K562 (cell line): Measurements from ENCODE around the gene RPH3AL. TPM values are rescaled to one million over a fixed set of nuclear protein-coding genes. Genes with fewer than 3 reads are reported as not detected.

Experiments used
- ATAC-seq: fragments of 200-7000 bp; cut with Tn5 transposase; 3 replicates; pipeline ENCODE4 v1.9.1; 2020; ENCODE audit warnings: moderate library complexity
- BruUV-seq: library from RNA; stranded (reverse); fragments of 400-500 nt; replicated peaks from 2 replicates; lab custom pipeline; 2021; lab: Mats Ljungman, UMichigan
- CTCF ChIA-PET: fragments of 300-600 bp; formaldehyde crosslinking; extraction: SDS; loops from one replicate; lab custom pipeline; 2021; ENCODE audit warnings: low intra/inter-chr PET ratio; lab: Yijun Ruan, JAX
- POLR2A ChIA-PET: fragments of 300-600, 350-650 bp; sonication (Branson Sonifier 250); formaldehyde crosslinking; extraction: SDS; loops from one replicate; lab custom pipeline; 2021; ENCODE audit warnings: antibody characterized with exemption, inconsistent platforms; lab: Yijun Ruan, JAX
- DNase-seq, 4 experiments: peaks; one replicate each; pipeline versions ENCODE4 v3.0.0 to v3.0.0-alpha.2; 2011 to 2018; ENCODE audit warnings: low spot score in 3 of 4, mixed read lengths in 3 of 4; ENCODE audit errors: extremely low read depth in 1 of 4
- FAIRE-seq: peaks from 2 replicates; lab custom pipeline; 2011; peaks lifted over from hg19 to GRCh38; lab: Jason Lieb, UNC
- H2AFZ ChIP-seq: 2 replicates; pipeline ENCODE4 v1.6.0; 2011; ENCODE audit warnings: low read depth, low read length, control low read depth, inconsistent platforms
- H3K27ac ChIP-seq: fragments of 200-600 bp; 3 replicates; pipeline ENCODE4 v1.8.0; 2011; ENCODE audit warnings: low read depth, mild to moderate bottlenecking, control low read depth, inconsistent platforms, low read length, moderate library complexity, mixed read lengths; ENCODE audit errors: extremely low read depth
- H3K27me3 ChIP-seq, 2 experiments: fragments of 300-600 bp in 1 of 2; 2 replicates in 1 of 2; 3 replicates in 1 of 2; pipeline versions ENCODE4 v1.6.0 to v1.8.0; 2011; ENCODE audit warnings: inconsistent platforms in 2 of 2, low read length in 2 of 2, mild to moderate bottlenecking in 1 of 2, mixed read lengths in 1 of 2, moderate library complexity in 1 of 2; ENCODE audit not compliant: control insufficient read depth in 2 of 2, insufficient read depth in 2 of 2
- H3K36me3 ChIP-seq: fragments of 300-600 bp; 3 replicates; pipeline ENCODE4 v1.8.0; 2011; ENCODE audit warnings: mild to moderate bottlenecking, low read length, inconsistent platforms; ENCODE audit not compliant: control insufficient read depth, insufficient read depth
- H3K4me1 ChIP-seq, 2 experiments: fragments of 200-600 bp in 1 of 2; replicated peaks in 1 of 2; 2 replicates in 1 of 2; 3 replicates in 1 of 2; pipeline versions ENCODE4 v1.5.1 to v1.8.0; 2011; ENCODE audit warnings: inconsistent platforms in 2 of 2, low read length in 2 of 2, mild to moderate bottlenecking in 1 of 2, mixed read lengths in 1 of 2, moderate library complexity in 1 of 2; ENCODE audit not compliant: control insufficient read depth in 2 of 2, insufficient read depth in 2 of 2
- H3K4me2 ChIP-seq: 2 replicates; pipeline ENCODE4 v1.6.1; 2011; ENCODE audit warnings: low read length, control low read depth, inconsistent platforms, mixed read lengths; ENCODE audit not compliant: insufficient read depth
- H3K4me3 ChIP-seq: fragments of 200-600 bp; sonication (generic), shearing (Covaris generic); 2 replicates; pipeline ENCODE4 v1.5.1; 2016; ENCODE audit warnings: control low read depth, inconsistent platforms
- H3K79me2 ChIP-seq: fragments of 200-600 bp; 3 replicates; pipeline ENCODE4 v1.8.0; 2011; ENCODE audit warnings: low read length, inconsistent platforms; ENCODE audit not compliant: control insufficient read depth, insufficient read depth
- H3K9ac ChIP-seq, 2 experiments: 2 replicates each; pipeline versions ENCODE4 v1.6.0 to v1.6.1; 2011; ENCODE audit warnings: low read depth in 2 of 2, low read length in 2 of 2, control low read depth in 1 of 2, inconsistent platforms in 1 of 2, mild to moderate bottlenecking in 1 of 2, mixed read lengths in 1 of 2; ENCODE audit not compliant: insufficient read depth in 1 of 2
- H3K9me1 ChIP-seq: one replicate; pipeline ENCODE4 v1.6.0; 2011; ENCODE audit warnings: inconsistent platforms, mild to moderate bottlenecking, low read length, moderate library complexity; ENCODE audit not compliant: control insufficient read depth, insufficient read depth
- H3K9me3 ChIP-seq: replicated peaks from 2 replicates; pipeline ENCODE4 v1.5.1; 2011; ENCODE audit warnings: low read depth, low read length, inconsistent platforms; ENCODE audit not compliant: control insufficient read depth, insufficient read depth
- H4K20me1 ChIP-seq: replicated peaks from 2 replicates; pipeline ENCODE4 v1.6.1; 2011; ENCODE audit warnings: low read length, inconsistent platforms, mixed read lengths; ENCODE audit not compliant: control insufficient read depth, insufficient read depth
- WGBS: fragments of 100-300 bp; shearing (Covaris generic); methylation state at CpG from one replicate; pipeline ENCODE4 v1.1.6; 2016; ENCODE audit warnings: low coverage, mixed read lengths; ENCODE audit not compliant: insufficient coverage; ENCODE audit errors: missing lambda C conversion rate; 5-methylcytosine and 5-hydroxymethylcytosine counted together
- in situ Hi-C: fragments of 300-500 bp; cut with MboI; formaldehyde crosslinking; loops from 4 replicates; pipeline ENCODE4 v1.15.0; 2018; ENCODE audit warnings: inconsistent platforms, mixed read lengths
- intact Hi-C: fragments of 100-400 bp; cut with micrococcal nuclease; formaldehyde crosslinking; loops from 2 replicates; pipeline ENCODE4 v1.14.2; 2022
- polyA plus RNA-seq, 8 experiments: library from polyadenylated mRNA; depleted of rRNA in 4 of 8; stranded (reverse) in 5 of 8; unstranded in 3 of 8; fragments of >200 nt; fragmentation: Nextera tagmentation in 2 of 8; fragmentation: Illumina TruSeq in 1 of 8; extraction: Ambion mirVana in 2 of 8; extraction: Trizol in 1 of 8; gene quantifications; 2 replicates each; pipeline versions ENCODE4 v1.2.1 to v1.2.3, GENCODE V29; 2011 to 2014; ENCODE audit warnings: inconsistent platforms in 1 of 8, missing spikeins in 1 of 8
- total RNA-seq, 7 experiments: library from RNA; depleted of rRNA in 6 of 7; stranded (reverse); fragments of >200 nt in 6 of 7; fragmentation: Illumina TruSeq in 2 of 7; extraction: Trizol in 2 of 7; gene quantifications; 2 replicates each; pipeline versions ENCODE4 v1.2.1 to v1.2.3, GENCODE V29; 2011 to 2021; ENCODE audit warnings: low replicate concordance in 1 of 7
- TF ChIP-seq, protein P1 (sequence below): fragments of 250-450 bp; sonication (Bioruptor Pico); IDR thresholded peaks from 2 replicates; pipeline ENCODE4 v1.8.0; 2021; ENCODE audit warnings: borderline replicate concordance, mild to moderate bottlenecking, moderate library complexity; ENCODE audit not compliant: poor library complexity, severe bottlenecking
- TF ChIP-seq, protein P2 (sequence below): fragments of 450-650 bp; IDR thresholded peaks from 2 replicates; pipeline ENCODE4 v1.6.1; 2016; ENCODE audit warnings: antibody characterized with exemption
- TF ChIP-seq, protein P3 (sequence below): fragments of 250-450 bp; sonication (Bioruptor Pico); IDR thresholded peaks from 2 replicates; pipeline ENCODE4 v1.5.0; 2020; ENCODE audit warnings: mild to moderate bottlenecking

The RPH3AL gene
- total and polyA plus RNA-seq, 9 of the 15 experiments (the other 6 are each of a cell fraction or from before 2014, with no cell fraction given) = 0.18 to 1.7 (median 0.39) TPM

DNA sequence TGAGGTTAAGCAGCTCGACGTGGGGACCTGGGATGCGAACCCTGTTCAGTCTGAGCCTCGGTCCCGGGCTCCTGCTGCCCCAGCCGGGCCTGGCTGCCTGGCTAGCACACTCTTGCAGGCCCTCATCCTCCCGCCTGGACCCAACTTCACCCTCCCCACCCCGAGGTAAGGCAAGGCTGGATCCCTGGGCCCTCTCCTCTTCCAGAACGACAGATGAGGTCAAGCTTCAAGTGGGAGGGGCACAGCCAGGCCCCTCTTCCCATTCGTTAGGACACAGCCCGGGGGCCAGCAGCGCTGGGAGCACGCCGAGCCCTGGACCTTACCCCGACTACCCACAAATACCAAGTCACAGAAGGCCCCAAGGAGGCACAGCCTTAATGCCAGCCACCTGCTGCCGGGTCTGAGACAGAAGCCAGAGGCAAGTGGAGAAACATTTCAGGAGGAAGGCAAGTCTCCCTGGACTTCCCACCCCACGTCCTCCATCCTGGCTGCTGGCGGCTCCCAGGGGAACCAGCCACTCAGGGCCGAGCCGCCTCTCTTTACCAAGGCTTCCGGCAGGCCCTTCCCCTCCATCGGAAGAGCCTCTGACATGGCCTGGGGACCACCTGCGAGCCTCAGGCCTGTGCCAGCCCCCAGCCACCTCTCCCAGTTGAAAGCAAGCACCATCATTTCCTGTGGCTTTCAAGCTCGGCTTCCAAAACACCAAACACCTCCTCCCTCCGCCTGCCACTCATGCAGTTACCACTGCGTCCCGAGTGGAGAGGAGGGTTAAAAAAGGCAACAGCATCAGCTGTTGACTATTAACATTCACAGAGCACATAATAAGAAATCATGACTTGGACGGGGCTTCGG is 59.9 kb downstream of the RPH3AL start:
- in situ Hi-C loops = no loop called here
- FAIRE-seq (no peak), ATAC-seq (no peak), DNase-seq (no peak)
- H3K4me1 ChIP-seq = no peaks in the 10 kb centered on the region; a peak in 1 of 5 replicates
- H3K4me2 ChIP-seq = no peak overlapping the region
- peaks cover 19 to 53% of the 10 kb centered on the region in 2 experiments; a peak in 4 of 5 replicates for H3K27me3 ChIP-seq
- no peak overlapping the region for H3K4me3 ChIP-seq
- no peak overlapping the region for H2AFZ ChIP-seq
- TF ChIP-seq, protein P1, sequence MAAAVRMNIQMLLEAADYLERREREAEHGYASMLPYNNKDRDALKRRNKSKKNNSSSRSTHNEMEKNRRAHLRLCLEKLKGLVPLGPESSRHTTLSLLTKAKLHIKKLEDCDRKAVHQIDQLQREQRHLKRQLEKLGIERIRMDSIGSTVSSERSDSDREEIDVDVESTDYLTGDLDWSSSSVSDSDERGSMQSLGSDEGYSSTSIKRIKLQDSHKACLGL (CRISPR knock-in tag) = no peak
- peaks cover 4% of the 10 kb centered on the region; the same call in 1 of the 2 replicates for H4K20me1 ChIP-seq
- intact Hi-C loops = no loop called here
- no peak overlapping the region for H3K9ac ChIP-seq
- no peaks in the 10 kb centered on the region for H3K9me1 ChIP-seq
- ChIA-PET CTCF (no interaction called here), POLR2A (interaction anchor here (0.7 kb wide), 1 partner anchor 383 kb away, joined by 4 read pairs; no protein-coding TSS in a partner anchor)
- H3K9me3 ChIP-seq = no peaks in the 10 kb centered on the region
- no peaks in the 10 kb centered on the region for H3K79me2 ChIP-seq
- 0% methylated on average over 10 of the region's 29 CpGs for WGBS
- BruUV-seq = no TSS peak
- no peak overlapping the region for H3K27ac ChIP-seq
- H3K36me3 ChIP-seq = no peaks in the 10 kb centered on the region

DNA sequence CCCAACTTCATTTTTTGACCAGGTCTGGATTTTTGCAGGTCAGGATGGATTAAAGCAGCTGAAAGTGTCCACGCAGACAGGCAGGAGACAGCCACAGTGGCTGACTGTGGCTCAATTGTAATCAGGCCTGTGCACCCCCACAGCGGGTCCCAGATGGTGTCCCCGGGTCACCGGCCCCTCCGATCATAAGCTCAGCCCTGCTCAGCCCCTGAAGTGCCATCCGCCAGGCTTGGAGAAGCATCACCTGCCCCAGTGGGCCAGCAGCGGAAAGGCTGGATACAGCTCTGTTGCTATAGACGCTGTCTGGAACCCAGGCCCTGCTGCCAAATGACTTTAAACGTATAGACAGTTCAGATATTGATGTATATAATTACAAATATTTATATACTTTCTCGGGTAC is 60.6 kb downstream of the RPH3AL start:
- H3K36me3 ChIP-seq = no peaks in the 10 kb centered on the region
- no peak overlapping the region for H3K27ac ChIP-seq
- no peak overlapping the region for H3K4me3 ChIP-seq
- in situ Hi-C loops = no loop called here
- H3K9ac ChIP-seq = no peak overlapping the region
- no peaks in the 10 kb centered on the region for H3K79me2 ChIP-seq
- H3K4me1 ChIP-seq = no peaks in the 10 kb centered on the region; a peak in 1 of 5 replicates
- FAIRE-seq = no peak
- H3K9me3 ChIP-seq = no peaks in the 10 kb centered on the region
- ATAC-seq = no peak
- ChIA-PET CTCF (no interaction called here), POLR2A (interaction anchor here (0.6 to 0.7 kb wide), 2 partner anchors 18 to 383 kb away, joined by 4 read pairs; no protein-coding TSS in a partner anchor)
- no TSS peak for BruUV-seq
- intact Hi-C loops = no loop called here
- H4K20me1 ChIP-seq = peaks cover 4% of the 10 kb centered on the region; the same call in 1 of the 2 replicates
- TF ChIP-seq, protein P2, sequence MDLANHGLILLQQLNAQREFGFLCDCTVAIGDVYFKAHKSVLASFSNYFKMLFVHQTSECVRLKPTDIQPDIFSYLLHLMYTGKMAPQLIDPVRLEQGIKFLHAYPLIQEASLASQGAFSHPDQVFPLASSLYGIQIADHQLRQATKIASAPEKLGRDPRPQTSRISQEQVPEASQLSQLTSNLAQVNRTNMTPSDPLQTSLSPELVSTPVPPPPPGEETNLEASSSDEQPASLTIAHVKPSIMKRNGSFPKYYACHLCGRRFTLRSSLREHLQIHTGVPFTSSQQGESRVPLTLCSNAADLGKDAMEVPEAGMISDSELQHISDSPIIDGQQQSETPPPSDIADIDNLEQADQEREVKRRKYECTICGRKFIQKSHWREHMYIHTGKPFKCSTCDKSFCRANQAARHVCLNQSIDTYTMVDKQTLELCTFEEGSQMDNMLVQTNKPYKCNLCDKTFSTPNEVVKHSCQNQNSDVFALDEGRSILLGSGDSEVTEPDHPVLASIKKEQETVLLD = no peak
- TF ChIP-seq, protein P3, sequence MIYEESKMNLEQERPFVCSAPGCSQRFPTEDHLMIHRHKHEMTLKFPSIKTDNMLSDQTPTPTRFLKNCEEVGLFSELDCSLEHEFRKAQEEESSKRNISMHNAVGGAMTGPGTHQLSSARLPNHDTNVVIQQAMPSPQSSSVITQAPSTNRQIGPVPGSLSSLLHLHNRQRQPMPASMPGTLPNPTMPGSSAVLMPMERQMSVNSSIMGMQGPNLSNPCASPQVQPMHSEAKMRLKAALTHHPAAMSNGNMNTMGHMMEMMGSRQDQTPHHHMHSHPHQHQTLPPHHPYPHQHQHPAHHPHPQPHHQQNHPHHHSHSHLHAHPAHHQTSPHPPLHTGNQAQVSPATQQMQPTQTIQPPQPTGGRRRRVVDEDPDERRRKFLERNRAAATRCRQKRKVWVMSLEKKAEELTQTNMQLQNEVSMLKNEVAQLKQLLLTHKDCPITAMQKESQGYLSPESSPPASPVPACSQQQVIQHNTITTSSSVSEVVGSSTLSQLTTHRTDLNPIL = no peak
- TF ChIP-seq, all 486 proteins: peak for 0
- Histone ChIP-seq H3K27me3 (peaks cover 19 to 46% of the 10 kb centered on the region in 2 experiments; a peak in 4 of 5 replicates), H3K4me2 (no peak overlapping the region), H3K9me1 (no peaks in the 10 kb centered on the region), H2AFZ (no peak overlapping the region)
- no peak for DNase-seq
- 8% methylated on average over 10 of the region's 10 CpGs for WGBS
